ENCODE measurements around the gene SLC12A7. TPM values are rescaled to one million over a fixed set of nuclear protein-coding genes. Genes with fewer than 3 reads are reported as not detected.
"Not testable (repeated sequence)": the region's sequence is repeated elsewhere in the genome, so short reads cannot be mapped to it uniquely, and the experiment has no call there.

The SLC12A7 gene
- total and polyA plus RNA-seq, 2 donors = 10.2 to 23.8 TPM

GRCh38 chr5:1085391-1085790, 26.5 kb downstream of the SLC12A7 start:
- no peak overlapping the region for H3K4me3 ChIP-seq (ENCODE audit: low read depth, low read length)
- no peak for DNase-seq (ENCODE audit: extremely low spot score)
- 98% methylated on average over 39 of the region's 39 CpGs for WGBS
- H3K36me3 ChIP-seq (ENCODE audit: insufficient read depth) = peaks cover 2% of the 10 kb centered on the region
- no peaks in the 10 kb centered on the region for H3K4me1 ChIP-seq (ENCODE audit: insufficient read depth)
- no peak overlapping the region for H3K27ac ChIP-seq (ENCODE audit: low read depth)

- WGBS = 93% methylated on average over 57 of the region's 57 CpGs
- H3K27ac ChIP-seq (ENCODE audit: low read depth) = no peak overlapping the region
- no peaks in the 10 kb centered on the region for H3K4me1 ChIP-seq (ENCODE audit: insufficient read depth)
- no peak for DNase-seq (ENCODE audit: extremely low spot score)
- no peak overlapping the region for H3K4me3 ChIP-seq (ENCODE audit: low read depth, low read length)
- peaks cover 2% of the 10 kb centered on the region for H3K36me3 ChIP-seq (ENCODE audit: insufficient read depth)
Observed at GRCh38 chr5:1083823-1084605, 27.8 kb downstream of the SLC12A7 start.

GRCh38 chr5:1083026-1083425, 28.8 kb downstream of the SLC12A7 start:
- WGBS = 84% methylated on average over 15 of the region's 15 CpGs
- DNase-seq (ENCODE audit: extremely low spot score); H3K4me3 ChIP-seq (ENCODE audit: low read depth, low read length); H3K27ac ChIP-seq (ENCODE audit: low read depth); H3K4me1 ChIP-seq (ENCODE audit: insufficient read depth); H3K36me3 ChIP-seq (ENCODE audit: insufficient read depth): not testable (repeated sequence)

GRCh38 chr5:1081519-1081918, 30.3 kb downstream of the SLC12A7 start:
- Histone ChIP-seq H3K4me3 (ENCODE audit: low read depth, low read length) (no peak overlapping the region), H3K4me1 (ENCODE audit: insufficient read depth) (no peaks in the 10 kb centered on the region), H3K36me3 (ENCODE audit: insufficient read depth) (peaks cover 2% of the 10 kb centered on the region), H3K27ac (ENCODE audit: low read depth) (no peak overlapping the region)
- DNase-seq (ENCODE audit: extremely low spot score) = no peak
- WGBS = 96% methylated on average over 26 of the region's 26 CpGs

- Histone ChIP-seq H3K27ac (ENCODE audit: low read depth) (no peak overlapping the region), H3K36me3 (ENCODE audit: insufficient read depth) (peaks cover 2% of the 10 kb centered on the region), H3K4me1 (ENCODE audit: insufficient read depth) (no peaks in the 10 kb centered on the region), H3K4me3 (ENCODE audit: low read depth, low read length) (no peak overlapping the region)
- WGBS = 69% methylated on average over 18 of the region's 18 CpGs
- no peak for DNase-seq (ENCODE audit: extremely low spot score)
Observed at GRCh38 chr5:1080432-1080831, 31.4 kb downstream of the SLC12A7 start.

GRCh38 chr5:1079961-1080360, 31.9 kb downstream of the SLC12A7 start:
- H3K4me1 ChIP-seq (ENCODE audit: insufficient read depth) = no peaks in the 10 kb centered on the region
- DNase-seq (ENCODE audit: extremely low spot score) = no peak
- WGBS = 94% methylated on average over 28 of the region's 35 CpGs
- no peaks in the 10 kb centered on the region for H3K36me3 ChIP-seq (ENCODE audit: insufficient read depth)
- H3K4me3 ChIP-seq (ENCODE audit: low read depth, low read length) = no peak overlapping the region
- no peak overlapping the region for H3K27ac ChIP-seq (ENCODE audit: low read depth)

- Histone ChIP-seq H3K4me3 (ENCODE audit: low read depth, low read length) (no peak overlapping the region), H3K36me3 (ENCODE audit: insufficient read depth) (no peaks in the 10 kb centered on the region), H3K4me1 (ENCODE audit: insufficient read depth) (no peaks in the 10 kb centered on the region), H3K27ac (ENCODE audit: low read depth) (no peak overlapping the region)
- DNase-seq (ENCODE audit: extremely low spot score) = no peak
- WGBS = 97% methylated on average over 18 of the region's 18 CpGs
Observed at GRCh38 chr5:1079486-1079885, 32.4 kb downstream of the SLC12A7 start.

GRCh38 chr5:1078851-1079250, 33.0 kb downstream of the SLC12A7 start:
- H3K36me3 ChIP-seq (ENCODE audit: insufficient read depth) = no peaks in the 10 kb centered on the region
- WGBS = 97% methylated on average over 23 of the region's 23 CpGs
- DNase-seq (ENCODE audit: extremely low spot score) = no peak
- H3K4me3 ChIP-seq (ENCODE audit: low read depth, low read length) = no peak overlapping the region
- no peaks in the 10 kb centered on the region for H3K4me1 ChIP-seq (ENCODE audit: insufficient read depth)
- H3K27ac ChIP-seq (ENCODE audit: low read depth) = no peak overlapping the region

- 95% methylated on average over 13 of the region's 13 CpGs for WGBS
- no peaks in the 10 kb centered on the region for H3K36me3 ChIP-seq (ENCODE audit: insufficient read depth)
- no peak for DNase-seq (ENCODE audit: extremely low spot score)
Observed at GRCh38 chr5:1078206-1078605, 33.7 kb downstream of the SLC12A7 start.

GRCh38 chr5:1077491-1078020, 34.3 kb downstream of the SLC12A7 start:
- DNase-seq (ENCODE audit: extremely low spot score) = no peak
- 96% methylated on average over 27 of the region's 27 CpGs for WGBS
- H3K27ac ChIP-seq (ENCODE audit: low read depth) = no peak overlapping the region
- no peaks in the 10 kb centered on the region for H3K4me1 ChIP-seq (ENCODE audit: insufficient read depth)
- no peak overlapping the region for H3K4me3 ChIP-seq (ENCODE audit: low read depth, low read length)
- H3K36me3 ChIP-seq (ENCODE audit: insufficient read depth) = no peaks in the 10 kb centered on the region

More at GRCh38 chr5:1078206-1078605, 33.7 kb downstream of the SLC12A7 start:
- Histone ChIP-seq H3K4me1 (ENCODE audit: insufficient read depth) (no peaks in the 10 kb centered on the region), H3K4me3 (ENCODE audit: low read depth, low read length) (no peak overlapping the region), H3K27ac (ENCODE audit: low read depth) (no peak overlapping the region)

- Histone ChIP-seq H3K27ac (ENCODE audit: low read depth) (no peak overlapping the region), H3K36me3 (ENCODE audit: insufficient read depth) (no peaks in the 10 kb centered on the region), H3K4me3 (ENCODE audit: low read depth, low read length) (no peak overlapping the region), H3K4me1 (ENCODE audit: insufficient read depth) (no peaks in the 10 kb centered on the region)
- no peak for DNase-seq (ENCODE audit: extremely low spot score)
- 95% methylated on average over 19 of the region's 19 CpGs for WGBS
Observed at GRCh38 chr5:1077026-1077425, 34.8 kb downstream of the SLC12A7 start.

- WGBS = 91% methylated on average over 17 of the region's 17 CpGs
- H3K27ac ChIP-seq (ENCODE audit: low read depth) = no peak overlapping the region
- no peaks in the 10 kb centered on the region for H3K4me1 ChIP-seq (ENCODE audit: insufficient read depth)
- DNase-seq (ENCODE audit: extremely low spot score) = no peak
- no peaks in the 10 kb centered on the region for H3K36me3 ChIP-seq (ENCODE audit: insufficient read depth)
- H3K4me3 ChIP-seq (ENCODE audit: low read depth, low read length) = no peak overlapping the region
Observed at GRCh38 chr5:1076406-1076805, 35.5 kb downstream of the SLC12A7 start.

- no peaks in the 10 kb centered on the region for H3K36me3 ChIP-seq (ENCODE audit: insufficient read depth)
- H3K4me1 ChIP-seq (ENCODE audit: insufficient read depth) = no peaks in the 10 kb centered on the region
- WGBS = 97% methylated on average over 17 of the region's 17 CpGs
- H3K4me3 ChIP-seq (ENCODE audit: low read depth, low read length) = no peak overlapping the region
- no peak overlapping the region for H3K27ac ChIP-seq (ENCODE audit: low read depth)
- DNase-seq (ENCODE audit: extremely low spot score) = no peak
Observed at GRCh38 chr5:1075931-1076330, 35.9 kb downstream of the SLC12A7 start.

GRCh38 chr5:1075555-1075881, 36.3 kb downstream of the SLC12A7 start:
- Histone ChIP-seq H3K27ac (ENCODE audit: low read depth) (no peak overlapping the region), H3K4me3 (ENCODE audit: low read depth, low read length) (no peak overlapping the region), H3K4me1 (ENCODE audit: insufficient read depth) (no peaks in the 10 kb centered on the region), H3K36me3 (ENCODE audit: insufficient read depth) (no peaks in the 10 kb centered on the region)
- whole genome bisulfite sequencing = 88% methylated on average over 10 of the region's 10 CpGs
- no peak for DNase-seq (ENCODE audit: extremely low spot score)

All from urinary bladder (tissue), 4 donors.